HG03558 (cell line): ENCODE measurements around the gene SERTAD4.
"Not testable (repeated sequence)": the region's sequence is repeated elsewhere in the genome, so short reads cannot be mapped to it uniquely, and the experiment has no call there.

ENCODE experiments used
- ATAC-seq: cut with Tn5 transposase; IDR thresholded peaks from one replicate; pipeline ENCODE4 v1.9.1; 2021; ENCODE audit warnings: moderate number of reproducible peaks; ENCODE audit not compliant: unreplicated experiment; ENCODE audit errors: extremely low read depth

SERTAD4 gene

DNA sequence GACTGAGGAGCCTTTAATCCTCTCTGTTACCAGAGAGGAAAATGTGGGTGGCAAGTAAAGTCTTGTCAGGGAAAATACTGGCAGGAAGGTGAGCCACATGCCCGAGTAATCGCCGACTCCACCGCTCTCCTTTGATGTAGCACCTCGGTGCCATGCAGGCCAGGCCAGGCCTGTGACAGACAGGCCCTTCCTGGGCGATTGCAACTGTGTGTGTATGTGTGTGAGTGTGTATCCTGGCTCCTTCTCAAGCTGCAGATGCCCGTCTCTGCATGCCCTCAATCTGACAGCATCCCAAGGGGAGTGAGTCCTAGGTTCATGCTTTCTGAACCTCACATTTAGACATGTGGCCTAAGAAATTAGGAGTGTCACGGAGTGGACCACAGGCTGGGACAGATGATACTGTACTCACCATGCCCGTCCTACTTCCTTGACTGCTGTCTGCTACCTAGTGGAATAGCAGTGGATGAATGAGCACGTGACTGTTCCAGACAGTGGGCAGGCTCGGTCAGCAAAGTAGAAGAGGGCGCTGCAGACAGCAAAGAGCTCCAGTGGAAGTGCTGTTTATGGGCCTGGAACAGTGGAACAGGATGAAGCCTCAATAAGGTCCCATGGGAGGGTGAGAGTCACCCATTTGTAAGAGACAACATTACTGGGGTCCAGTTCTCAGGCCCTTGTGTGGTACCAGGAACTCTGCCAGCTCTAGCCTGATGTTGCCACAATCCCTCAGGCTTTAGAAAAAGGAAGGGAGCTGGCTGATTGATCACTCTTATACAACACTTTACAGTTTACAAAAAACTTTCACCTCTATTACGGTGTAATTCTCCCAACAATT lies 25.3 kb downstream of the SERTAD4 start:
- ATAC-seq: no peak

GRCh38 chr1:210259561-210259960 lies 27.0 kb downstream of the SERTAD4 start:
- no peak for ATAC-seq

GRCh38 chr1:210260096-210260495 lies 27.5 kb downstream of the SERTAD4 start:
- no peak for ATAC-seq

DNA sequence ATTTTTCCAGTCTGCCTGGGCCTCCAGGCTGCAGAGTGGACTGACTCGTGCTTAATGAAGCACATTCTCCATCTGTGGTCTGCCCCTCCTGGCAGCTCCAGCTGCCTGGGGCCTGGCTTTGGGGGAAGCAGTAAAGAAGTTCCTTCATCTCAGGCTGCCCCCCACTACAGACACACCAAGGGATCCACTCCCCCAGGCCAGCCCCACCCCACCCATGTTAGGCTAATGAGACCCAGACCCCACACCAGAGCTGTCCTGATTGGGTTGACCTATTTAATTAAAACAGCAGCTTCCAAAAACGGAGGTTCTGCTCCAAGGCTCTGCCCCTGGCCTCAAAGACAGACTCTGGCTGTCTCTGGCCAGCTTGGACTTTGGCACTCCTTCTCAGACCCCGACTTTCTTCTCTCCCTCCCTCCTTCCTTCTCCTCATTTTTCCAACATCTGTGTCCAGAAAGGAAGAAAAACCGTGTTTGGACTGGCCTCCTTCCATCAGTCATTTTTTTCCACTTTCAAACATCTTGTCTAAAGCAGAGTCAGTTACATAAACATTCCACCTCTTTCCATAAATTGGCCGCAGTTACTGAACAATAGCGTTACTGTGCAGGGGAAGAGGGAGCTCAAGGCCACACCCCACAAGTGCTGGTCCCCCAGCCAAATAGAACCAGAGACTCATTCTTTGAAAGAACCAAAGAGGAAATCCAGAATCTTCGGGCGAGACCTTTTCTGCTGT lies 29.7 kb downstream of the SERTAD4 start:
- ATAC-seq: no peak

GRCh38 chr1:210262897-210263272 lies 30.3 kb downstream of the SERTAD4 start:
- no peak for ATAC-seq

GRCh38 chr1:210263963-210264362 lies 31.4 kb downstream of the SERTAD4 start:
- no peak for ATAC-seq

GRCh38 chr1:210264496-210265380 lies 32.1 kb downstream of the SERTAD4 start:
- no peak for ATAC-seq

- ATAC-seq: not testable (repeated sequence)
These were observed 32.9 kb downstream of the SERTAD4 start for GRCh38 chr1:210265392-210265955.

DNA sequence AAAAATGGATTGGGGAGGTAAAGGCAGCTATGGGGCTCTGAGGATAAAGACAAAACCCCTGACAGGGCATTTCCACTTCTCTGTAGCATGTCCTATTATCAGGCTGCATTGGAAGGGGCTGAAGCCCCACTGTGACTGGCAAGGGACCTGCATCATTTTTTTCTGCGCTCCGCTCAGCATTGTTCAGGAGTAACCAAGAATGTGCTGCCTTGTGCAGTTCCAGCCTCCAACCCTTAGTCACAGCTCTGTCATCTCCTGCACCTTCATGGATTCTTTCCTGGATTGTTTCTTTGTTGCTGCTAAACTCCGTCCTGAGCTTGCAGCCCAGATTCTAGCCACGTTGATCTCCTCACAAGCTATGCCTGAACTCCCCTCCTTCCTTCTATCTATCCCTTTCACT lies 37.4 kb downstream of the SERTAD4 start:
- ATAC-seq: no peak

- no peak for ATAC-seq
These were observed 40.1 kb downstream of the SERTAD4 start for GRCh38 chr1:210272666-210273065.

GRCh38 chr1:210280221-210280620 lies 47.6 kb downstream of the SERTAD4 start:
- ATAC-seq: no peak

- no peak for ATAC-seq
These were observed 55.5 kb downstream of the SERTAD4 start for GRCh38 chr1:210288116-210288515.

DNA sequence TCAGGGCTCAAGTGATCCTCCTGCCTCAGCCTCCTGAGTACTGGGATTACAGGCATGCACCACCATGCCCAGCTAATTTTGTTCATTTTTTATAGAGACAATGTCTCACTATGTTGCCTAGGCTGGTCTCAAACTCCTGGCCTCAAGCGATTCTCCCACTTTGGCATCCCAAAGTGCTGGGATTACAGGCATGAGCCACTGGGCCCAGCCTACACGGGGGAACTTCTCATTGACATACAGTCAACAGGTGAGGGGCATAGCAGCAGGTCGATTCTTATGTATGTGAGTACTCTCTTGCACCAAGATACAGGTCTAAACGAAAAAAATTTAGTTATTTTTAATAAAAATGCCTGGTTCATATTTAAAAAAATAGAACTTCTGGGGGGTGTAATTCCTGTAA lies 56.7 kb downstream of the SERTAD4 start:
- no peak for ATAC-seq

DNA sequence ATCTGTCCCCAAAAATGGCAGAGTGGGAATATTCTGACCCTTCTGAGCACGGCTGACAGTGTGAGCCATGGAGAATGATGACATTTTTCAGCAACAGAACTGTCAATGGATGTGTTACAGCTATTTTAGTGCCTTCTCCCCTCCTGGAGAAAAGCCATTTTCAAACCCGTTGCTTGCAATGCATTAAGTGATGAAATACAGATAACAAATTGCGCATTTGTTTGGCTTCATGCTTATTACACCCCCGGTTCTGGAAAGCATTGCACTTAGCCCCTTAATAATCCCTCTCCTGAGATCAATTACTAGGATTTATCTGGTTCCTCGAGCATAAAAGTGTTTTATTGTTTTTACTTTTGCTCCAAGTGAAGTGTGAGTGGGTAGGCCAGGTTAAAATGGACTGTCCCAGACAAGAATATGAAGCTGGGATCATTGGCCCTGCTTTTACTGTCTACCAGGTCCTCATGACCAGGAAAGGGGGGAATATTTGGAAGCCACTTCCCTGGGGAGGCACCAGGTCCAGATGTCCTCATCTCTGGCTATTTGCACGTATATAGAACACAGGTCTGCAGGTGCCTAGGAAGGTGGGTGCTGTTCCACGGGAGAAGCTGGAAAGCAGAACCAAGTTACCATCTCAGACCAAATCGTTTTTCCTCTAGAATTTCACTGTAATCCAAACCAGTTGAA lies 58.6 kb downstream of the SERTAD4 start:
- ATAC-seq: no peak

- ATAC-seq: no peak
These were observed 59.2 kb downstream of the SERTAD4 start for GRCh38 chr1:210291786-210292230.

DNA sequence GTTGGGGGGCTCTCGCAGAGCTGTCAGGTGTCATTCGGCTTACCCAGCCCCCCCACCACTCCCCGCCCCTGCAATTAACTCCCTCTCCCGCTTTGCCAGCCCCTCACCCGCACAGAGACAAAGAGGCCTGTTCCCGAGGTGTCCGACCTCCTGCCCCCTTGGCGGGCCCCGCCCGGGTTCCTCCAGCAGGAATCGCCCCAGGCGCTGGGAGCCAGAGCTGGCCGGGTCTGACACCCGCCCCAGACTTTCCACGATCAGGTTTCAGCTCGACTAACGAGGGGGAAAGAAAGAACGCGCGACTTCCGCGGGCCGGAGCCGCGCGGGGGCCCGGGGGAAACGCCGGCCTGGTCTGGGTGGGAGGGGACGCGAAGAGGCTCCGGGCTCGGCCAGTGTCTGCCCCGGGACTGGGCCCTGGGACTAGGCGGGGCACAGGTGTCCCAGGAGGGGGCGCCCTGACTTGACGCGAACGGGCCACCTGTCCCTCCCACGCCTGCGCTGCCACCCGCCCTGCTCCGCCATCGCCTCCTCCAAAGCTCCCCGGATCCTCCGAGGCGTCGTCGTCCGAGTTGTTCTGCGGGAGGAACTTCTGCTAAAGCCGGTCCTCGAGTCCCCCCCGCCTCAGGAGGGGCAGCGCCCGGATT lies 59.8 kb downstream of the SERTAD4 start:
- ATAC-seq: no peak

- no peak for ATAC-seq
These were observed 60.6 kb downstream of the SERTAD4 start for GRCh38 chr1:210293171-210293607.

DNA sequence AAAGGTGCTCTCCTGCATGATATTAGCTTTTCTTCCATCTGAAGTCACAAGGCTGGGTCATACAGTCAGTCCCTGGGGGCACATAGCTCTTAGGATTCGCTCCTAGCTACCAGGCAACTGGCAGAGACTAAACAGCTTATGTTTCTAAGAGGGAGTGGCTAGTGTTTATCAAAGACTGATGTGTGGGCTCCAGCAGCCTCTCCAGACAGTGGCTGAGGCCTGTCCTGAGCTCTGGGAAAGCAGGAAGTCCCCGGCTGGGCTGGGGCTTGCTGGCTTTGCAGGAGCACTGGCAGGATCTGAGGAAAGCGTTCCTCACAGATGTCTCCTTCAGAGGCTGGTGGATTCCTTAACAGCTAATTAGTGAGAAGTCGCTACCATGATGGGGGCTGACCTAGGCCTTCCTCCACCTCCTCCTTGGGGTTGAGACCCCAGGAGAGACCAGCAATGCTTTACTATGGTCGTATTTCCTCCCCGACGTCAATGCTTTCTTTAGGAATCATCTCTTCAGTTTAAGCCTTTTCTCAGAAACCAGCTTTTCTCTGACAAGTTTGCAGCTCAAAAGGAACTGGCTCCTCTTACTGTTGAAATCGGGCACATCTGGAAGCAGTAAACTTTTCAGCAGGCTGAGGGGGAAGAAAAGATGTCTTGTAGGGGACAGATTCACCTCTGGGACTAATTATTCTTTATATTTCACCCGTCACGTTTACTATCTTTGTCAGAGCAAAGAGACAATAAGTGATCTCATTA lies 62.6 kb downstream of the SERTAD4 start:
- no peak for ATAC-seq
